ENCODE results near the gene RBFOX1. TPM values are rescaled to one million over a fixed set of nuclear protein-coding genes. Genes with fewer than 3 reads are reported as not detected.

The RBFOX1 gene
- total and polyA plus RNA-seq, 2 donors from 2014 or later = 0.24 to 0.66 TPM

- H3K4me1 ChIP-seq (ENCODE audit: control insufficient read depth in 2 of 3, insufficient read depth in 2 of 3, low read depth in 1 of 3, low read length in 3 of 3) = no peaks in the 10 kb centered on the region
- DNase-seq (no peak), FAIRE-seq (no peak)
- H3K9me3 ChIP-seq (ENCODE audit: control insufficient read depth in 2 of 3, insufficient read depth in 1 of 3, low read length in 3 of 3) = no peaks in the 10 kb centered on the region
- intact Hi-C loops (cut with DNase I) = no loop called here
- no peak for TF ChIP-seq CTCF (IDR thresholded peaks at IDR 0.05; ENCODE audit: borderline replicate concordance, extremely low read depth, insufficient read depth)
- H3K9ac ChIP-seq (ENCODE audit: low read length in 3 of 3) = no peak overlapping the region
- H3K27me3 ChIP-seq (ENCODE audit: control insufficient read depth, insufficient read depth, low read length) = no peaks in the 10 kb centered on the region
- no peak overlapping the region for H3K4me3 ChIP-seq (ENCODE audit: low read length in 3 of 3)
- no peaks in the 10 kb centered on the region for H3K36me3 ChIP-seq (ENCODE audit: control insufficient read depth in 2 of 3, insufficient read depth in 3 of 3, low read length in 3 of 3)
- no peak overlapping the region for H3K27ac ChIP-seq (ENCODE audit: low read depth in 2 of 2, low read length in 2 of 2)
Observed at GRCh38 chr16:7555459-7555858, 222.8 kb downstream of the RBFOX1 start.

- no peak for DNase-seq
- no peaks in the 10 kb centered on the region for H3K4me1 ChIP-seq (ENCODE audit: control insufficient read depth in 2 of 3, insufficient read depth in 2 of 3, low read depth in 1 of 3, low read length in 3 of 3)
- no peak overlapping the region for H3K9ac ChIP-seq (ENCODE audit: low read length in 3 of 3)
- H3K36me3 ChIP-seq (ENCODE audit: control insufficient read depth in 2 of 3, insufficient read depth in 3 of 3, low read length in 3 of 3) = no peaks in the 10 kb centered on the region
- intact Hi-C loops (cut with DNase I) = no loop called here
- no peak overlapping the region for H3K27ac ChIP-seq (ENCODE audit: low read depth in 2 of 2, low read length in 2 of 2)
- no peak overlapping the region for H3K4me3 ChIP-seq (ENCODE audit: low read length in 3 of 3)
- FAIRE-seq = no peak
- H3K27me3 ChIP-seq (ENCODE audit: control insufficient read depth, insufficient read depth, low read length) = no peaks in the 10 kb centered on the region
- H3K9me3 ChIP-seq (ENCODE audit: control insufficient read depth in 2 of 3, insufficient read depth in 1 of 3, low read length in 3 of 3) = peaks cover 0 to 5% (median 0%) of the 10 kb centered on the region in 3 donors
- TF ChIP-seq CTCF (IDR thresholded peaks at IDR 0.05; ENCODE audit: borderline replicate concordance, extremely low read depth, insufficient read depth) = no peak
Observed at GRCh38 chr16:7561908-7562405, 229.3 kb downstream of the RBFOX1 start.

- H3K9ac ChIP-seq (ENCODE audit: low read length in 3 of 3) = no peak overlapping the region
- no peak overlapping the region for H3K4me3 ChIP-seq (ENCODE audit: low read length in 3 of 3)
- no peak for TF ChIP-seq CTCF (IDR thresholded peaks at IDR 0.05; ENCODE audit: borderline replicate concordance, extremely low read depth, insufficient read depth)
- no peaks in the 10 kb centered on the region for H3K27me3 ChIP-seq (ENCODE audit: control insufficient read depth, insufficient read depth, low read length)
- no peak for DNase-seq
- H3K4me1 ChIP-seq (ENCODE audit: control insufficient read depth in 2 of 3, insufficient read depth in 2 of 3, low read depth in 1 of 3, low read length in 3 of 3) = no peaks in the 10 kb centered on the region
- no peaks in the 10 kb centered on the region for H3K36me3 ChIP-seq (ENCODE audit: control insufficient read depth in 2 of 3, insufficient read depth in 3 of 3, low read length in 3 of 3)
- intact Hi-C loops (cut with DNase I) = no loop called here
- no peaks in the 10 kb centered on the region for H3K9me3 ChIP-seq (ENCODE audit: control insufficient read depth in 2 of 3, insufficient read depth in 1 of 3, low read length in 3 of 3)
- H3K27ac ChIP-seq (ENCODE audit: low read depth in 2 of 2, low read length in 2 of 2) = no peak overlapping the region
- FAIRE-seq = no peak
Observed at GRCh38 chr16:7566360-7566759, 233.7 kb downstream of the RBFOX1 start.

GRCh38 chr16:7571366-7571765, 238.7 kb downstream of the RBFOX1 start:
- no peaks in the 10 kb centered on the region for H3K9me3 ChIP-seq (ENCODE audit: control insufficient read depth in 2 of 3, insufficient read depth in 1 of 3, low read length in 3 of 3)
- no peak overlapping the region for H3K9ac ChIP-seq (ENCODE audit: low read length in 3 of 3)
- no peaks in the 10 kb centered on the region for H3K27me3 ChIP-seq (ENCODE audit: control insufficient read depth, insufficient read depth, low read length)
- H3K4me3 ChIP-seq (ENCODE audit: low read length in 3 of 3) = no peak overlapping the region
- no peaks in the 10 kb centered on the region for H3K4me1 ChIP-seq (ENCODE audit: control insufficient read depth in 2 of 3, insufficient read depth in 2 of 3, low read depth in 1 of 3, low read length in 3 of 3)
- H3K36me3 ChIP-seq (ENCODE audit: control insufficient read depth in 2 of 3, insufficient read depth in 3 of 3, low read length in 3 of 3) = no peaks in the 10 kb centered on the region
- no peak for TF ChIP-seq CTCF (IDR thresholded peaks at IDR 0.05; ENCODE audit: borderline replicate concordance, extremely low read depth, insufficient read depth)
- no peak overlapping the region for H3K27ac ChIP-seq (ENCODE audit: low read depth in 2 of 2, low read length in 2 of 2)
- no peak for DNase-seq
- no peak for FAIRE-seq
- intact Hi-C loops (cut with DNase I) = no loop called here
